ENCODE data around the gene THADA.

THADA gene

GRCh38 chr2:43210467-43211303 lies 385.2 kb downstream of the THADA start:
- DNase-seq (ENCODE audit: low read depth), result no peak
- no peak for TF ChIP-seq CTCF (IDR thresholded peaks at IDR 0.05; ENCODE audit: insufficient read depth, low read depth, low read length, missing control alignments)
- H3K4me3 ChIP-seq (ENCODE audit: low read depth, low read length), result no peak overlapping the region

- DNase-seq (ENCODE audit: low read depth), result no peak
- no peak overlapping the region for H3K4me3 ChIP-seq (ENCODE audit: low read depth, low read length)
- no peak for TF ChIP-seq CTCF (IDR thresholded peaks at IDR 0.05; ENCODE audit: insufficient read depth, low read depth, low read length, missing control alignments)
Observed at GRCh38 chr2:43210125-43210466, 385.7 kb downstream of the THADA start.

GRCh38 chr2:43209204-43209717 lies 386.6 kb downstream of the THADA start:
- no peak for DNase-seq (ENCODE audit: low read depth)
- no peak for TF ChIP-seq CTCF (IDR thresholded peaks at IDR 0.05; ENCODE audit: insufficient read depth, low read depth, low read length, missing control alignments)
- no peak overlapping the region for H3K4me3 ChIP-seq (ENCODE audit: low read depth, low read length)

- no peak for TF ChIP-seq CTCF (IDR thresholded peaks at IDR 0.05; ENCODE audit: insufficient read depth, low read depth, low read length, missing control alignments)
- DNase-seq (ENCODE audit: low read depth), result no peak
- no peak overlapping the region for H3K4me3 ChIP-seq (ENCODE audit: low read depth, low read length)
Observed at GRCh38 chr2:43207553-43208300, 388.1 kb downstream of the THADA start.

- no peak for DNase-seq (ENCODE audit: low read depth)
- H3K4me3 ChIP-seq (ENCODE audit: low read depth, low read length), result no peak overlapping the region
- no peak for TF ChIP-seq CTCF (IDR thresholded peaks at IDR 0.05; ENCODE audit: insufficient read depth, low read depth, low read length, missing control alignments)
Observed at GRCh38 chr2:43206602-43207001, 389.2 kb downstream of the THADA start.

DNA sequence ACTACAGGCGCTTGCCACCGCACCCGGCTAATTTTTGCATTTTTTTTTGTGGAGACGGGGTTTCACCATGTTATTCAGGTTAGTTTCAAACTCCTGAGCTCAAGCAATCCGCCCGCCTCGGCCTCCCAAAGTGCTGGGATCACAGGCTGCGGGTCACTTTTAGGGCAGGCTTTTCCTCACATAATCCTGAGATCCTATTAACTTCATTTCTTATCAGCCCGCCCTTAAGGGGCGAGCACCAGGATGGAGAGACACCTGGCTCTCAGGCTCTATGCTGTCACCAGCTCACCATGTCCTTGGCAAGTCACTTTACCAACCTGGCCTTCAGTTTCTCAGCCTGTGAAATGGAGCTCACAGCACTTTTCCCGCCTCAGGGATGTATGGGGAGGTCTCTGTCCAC lies 392.5 kb downstream of the THADA start:
- no peak for TF ChIP-seq CTCF (IDR thresholded peaks at IDR 0.05; ENCODE audit: insufficient read depth, low read depth, low read length, missing control alignments)
- DNase-seq (ENCODE audit: low read depth), result no peak
- no peak overlapping the region for H3K4me3 ChIP-seq (ENCODE audit: low read depth, low read length)

Data from GM12865 (cell line).